ENCODE measurements around the gene ABHD16A.

Gene ABHD16A

GRCh38 chr6:31705931-31706330 lies 2.8 kb upstream of the ABHD16A start:
- DNase-seq (ENCODE audit: low spot score) = no peak
- no peak overlapping the region for H3K4me3 ChIP-seq
- no peak for TF ChIP-seq CTCF (IDR thresholded peaks at IDR 0.05)
- H3K27ac ChIP-seq = no peak overlapping the region

DNA sequence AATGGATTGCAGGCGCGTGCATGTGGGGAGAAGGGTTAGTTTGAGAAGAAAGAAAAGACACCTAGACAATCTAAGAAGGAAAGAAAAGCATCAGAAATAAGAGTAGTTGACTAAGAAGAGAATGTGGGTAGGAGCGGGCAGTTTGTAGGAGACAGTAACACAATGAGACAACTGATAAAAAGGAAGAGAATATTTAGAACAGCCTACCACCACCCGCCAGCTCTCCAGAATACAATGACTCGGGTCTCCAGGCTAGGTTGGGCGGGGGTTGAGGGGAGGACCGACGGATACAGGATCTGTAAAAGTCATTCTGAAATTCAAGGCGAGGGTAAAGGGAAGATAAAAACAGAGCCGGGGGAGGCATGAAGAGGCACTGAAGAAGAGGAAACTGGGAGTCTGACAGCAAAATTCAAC lies 712 bp downstream of the ABHD16A start:
- Histone ChIP-seq H3K27ac (peak overlapping the region; percentile 96 to 99), H3K4me3 (peak overlapping the region; percentile 95)
- no peak for TF ChIP-seq CTCF (IDR thresholded peaks at IDR 0.05)
- DNase-seq (ENCODE audit: low spot score) = no peak

- TF ChIP-seq CTCF (IDR thresholded peaks at IDR 0.05) = no peak
- H3K4me3 ChIP-seq = peak overlapping the region; percentile 95
- DNase-seq (ENCODE audit: low spot score) = no peak
- H3K27ac ChIP-seq = peak overlapping the region; percentile 24 to 96
These were observed 1.3 kb downstream of the ABHD16A start for GRCh38 chr6:31701666-31702404.

DNA sequence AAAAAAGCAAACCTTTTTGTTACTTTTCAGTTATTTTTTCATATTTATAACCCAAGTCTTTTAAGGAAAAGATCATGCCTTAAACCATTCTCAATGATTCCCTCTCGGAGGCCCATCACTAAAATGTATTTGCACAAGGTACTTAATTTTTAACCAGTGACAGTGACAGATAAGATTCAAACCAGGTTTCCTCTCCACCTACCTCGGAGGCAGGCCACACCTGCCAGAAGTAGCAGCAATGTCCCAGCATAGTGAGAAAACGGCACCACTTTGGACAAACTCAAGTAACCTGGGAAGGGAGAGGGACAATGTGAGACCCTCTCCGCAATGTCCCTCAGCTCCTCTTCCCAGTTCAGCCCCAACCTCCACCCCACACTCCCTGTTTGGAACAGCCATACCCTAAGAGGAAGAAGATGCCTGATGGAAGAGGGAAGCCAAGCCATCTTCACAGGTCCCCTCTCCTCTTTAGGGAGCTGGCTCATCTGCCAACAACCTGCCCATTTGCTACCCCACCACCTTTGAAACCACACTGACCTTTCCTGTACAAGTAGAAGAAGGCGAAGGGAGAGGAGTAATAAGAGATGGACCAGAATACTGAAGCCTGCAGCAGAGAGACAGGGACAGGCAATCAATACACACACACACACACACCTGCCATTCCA lies 2.3 kb downstream of the ABHD16A start:
- Histone ChIP-seq H3K27ac (no peak overlapping the region), H3K4me3 (peak overlapping the region; percentile 95)
- no peak for DNase-seq (ENCODE audit: low spot score)
- TF ChIP-seq CTCF (IDR thresholded peaks at IDR 0.05) = no peak

DNA sequence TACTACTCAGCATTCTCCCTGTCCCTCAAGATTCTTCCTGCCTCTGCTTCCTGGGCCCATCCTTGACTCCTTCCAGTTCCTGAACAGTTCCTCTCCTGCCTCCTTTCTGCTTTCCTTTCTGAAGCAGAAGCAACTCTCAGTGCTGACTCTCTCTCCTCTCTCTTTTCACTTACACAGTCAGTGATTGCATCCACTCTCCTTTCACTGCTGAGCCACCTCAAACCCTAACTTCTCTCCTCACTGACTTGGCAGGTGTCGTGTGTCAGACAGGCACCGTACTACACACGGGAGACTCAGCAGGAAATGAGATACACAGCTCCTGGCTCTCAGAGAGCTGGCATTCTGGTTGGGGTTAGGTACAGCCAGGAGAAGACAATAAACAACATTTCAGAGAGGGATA lies 5.6 kb downstream of the ABHD16A start:
- H3K4me3 ChIP-seq = no peak overlapping the region
- H3K27ac ChIP-seq = no peak overlapping the region
- TF ChIP-seq CTCF (IDR thresholded peaks at IDR 0.05) = no peak
- DNase-seq (ENCODE audit: low spot score) = no peak

- Histone ChIP-seq H3K27ac (no peak overlapping the region), H3K4me3 (no peak overlapping the region)
- no peak for DNase-seq (ENCODE audit: low spot score)
- TF ChIP-seq CTCF (IDR thresholded peaks at IDR 0.05) = no peak
These were observed 9.6 kb downstream of the ABHD16A start for GRCh38 chr6:31693535-31693934.

- Histone ChIP-seq H3K4me3 (no peak overlapping the region), H3K27ac (no peak overlapping the region)
- TF ChIP-seq CTCF (IDR thresholded peaks at IDR 0.05) = no peak
- DNase-seq (ENCODE audit: low spot score) = no peak
These were observed 10.2 kb downstream of the ABHD16A start for GRCh38 chr6:31692886-31693285.

All from coronary artery (tissue), 2 donors.